ENCODE results near the gene NXPH2. TPM values are rescaled to one million over a fixed set of nuclear protein-coding genes. Genes with fewer than 3 reads are reported as not detected.
A peak's percentile ranks its signal among the peaks of the same experiment; 100 is the strongest.
"Not testable (repeated sequence)": the region's sequence is repeated elsewhere in the genome, so short reads cannot be mapped to it uniquely, and the experiment has no call there.

NXPH2 gene
- total and polyA plus RNA-seq, 9 of the 15 experiments (the other 6 are each of a cell fraction or from before 2014, with no cell fraction given): not detected

- H3K9me3 ChIP-seq (replicated peaks; ENCODE audit: control insufficient read depth, insufficient read depth, low read depth, low read length); H3K27me3 ChIP-seq (ENCODE audit: control insufficient read depth in 2 of 2, insufficient read depth in 2 of 2, low read length in 2 of 2); H2AFZ ChIP-seq (ENCODE audit: low read depth, low read length); POLR2A ChIA-PET; H3K4me1 ChIP-seq (replicated peaks in 1 of 2; ENCODE audit: control insufficient read depth in 2 of 2, insufficient read depth in 2 of 2, low read length in 2 of 2); BruUV-seq (replicated peaks); H3K79me2 ChIP-seq (ENCODE audit: control insufficient read depth, insufficient read depth, low read length); DNase-seq (ENCODE audit: extremely low read depth in 1 of 4, low spot score in 3 of 4); FAIRE-seq; intact Hi-C loops (cut with micrococcal nuclease); H4K20me1 ChIP-seq (replicated peaks; ENCODE audit: control insufficient read depth, insufficient read depth, low read length); CTCF ChIA-PET (ENCODE audit: low intra/inter-chr PET ratio); ATAC-seq; H3K36me3 ChIP-seq (ENCODE audit: control insufficient read depth, insufficient read depth, low read length); H3K9me1 ChIP-seq (ENCODE audit: control insufficient read depth, insufficient read depth, low read length); in situ Hi-C loops (cut with MboI); H3K27ac ChIP-seq (ENCODE audit: extremely low read depth, low read depth, low read length); H3K4me2 ChIP-seq (ENCODE audit: insufficient read depth, low read length); H3K9ac ChIP-seq (ENCODE audit: insufficient read depth in 1 of 2, low read depth in 2 of 2, low read length in 2 of 2); H3K4me3 ChIP-seq: not testable (repeated sequence)
- TF ChIP-seq ZNF431 (CRISPR knock-in tag; IDR thresholded peaks at IDR 0.05) (peak; percentile 79), ZNF707 (CRISPR knock-in tag; conservative IDR thresholded peaks at IDR 0.05) (peak; percentile 75)
- 0% methylated on average over 3 of the region's 3 CpGs for WGBS (ENCODE audit: insufficient coverage, low coverage, missing lambda C conversion rate)
Observed at GRCh38 chr2:138737009-138737554, 43.1 kb downstream of the NXPH2 start.

- Histone ChIP-seq H3K36me3 (ENCODE audit: control insufficient read depth, insufficient read depth, low read length) (no peaks in the 10 kb centered on the region), H3K27ac (ENCODE audit: extremely low read depth, low read depth, low read length) (no peak overlapping the region), H3K9me1 (ENCODE audit: control insufficient read depth, insufficient read depth, low read length) (no peaks in the 10 kb centered on the region), H3K4me1 (replicated peaks in 1 of 2; ENCODE audit: control insufficient read depth in 2 of 2, insufficient read depth in 2 of 2, low read length in 2 of 2) (no peaks in the 10 kb centered on the region; a peak in 1 of 5 replicates), H3K4me2 (ENCODE audit: insufficient read depth, low read length) (no peak overlapping the region), H3K9ac (ENCODE audit: insufficient read depth in 1 of 2, low read depth in 2 of 2, low read length in 2 of 2) (no peak overlapping the region), H2AFZ (ENCODE audit: low read depth, low read length) (no peak overlapping the region), H4K20me1 (replicated peaks; ENCODE audit: control insufficient read depth, insufficient read depth, low read length) (no peaks in the 10 kb centered on the region), H3K79me2 (ENCODE audit: control insufficient read depth, insufficient read depth, low read length) (no peaks in the 10 kb centered on the region), H3K27me3 (ENCODE audit: control insufficient read depth in 2 of 2, insufficient read depth in 2 of 2, low read length in 2 of 2) (no peaks in the 10 kb centered on the region), H3K4me3 (no peak overlapping the region), H3K9me3 (replicated peaks; ENCODE audit: control insufficient read depth, insufficient read depth, low read depth, low read length) (no peaks in the 10 kb centered on the region)
- in situ Hi-C loops (cut with MboI): no loop called here
- TF ChIP-seq MAZ (CRISPR knock-in tag; conservative IDR thresholded peaks at IDR 0.05 in 1 of 2, IDR thresholded peaks at IDR 0.05 in 1 of 2) (no peak), ZNF316 (IDR thresholded peaks at IDR 0.05) (peak; percentile 18; the same call in 1 of the 2 replicates), HDGF (IDR thresholded peaks at IDR 0.05) (no peak)
- intact Hi-C loops (cut with micrococcal nuclease): no loop called here
- ChIA-PET POLR2A (no interaction called here), CTCF (ENCODE audit: low intra/inter-chr PET ratio) (no interaction called here)
- WGBS (ENCODE audit: insufficient coverage, low coverage, missing lambda C conversion rate): 0% methylated on average over 1 of the region's 1 CpG
- no peak for ATAC-seq
- FAIRE-seq: no peak
- BruUV-seq (replicated peaks): no TSS peak
- DNase-seq (ENCODE audit: extremely low read depth in 1 of 4, low spot score in 3 of 4): no peak
Observed at GRCh38 chr2:138732651-138733050, 47.5 kb downstream of the NXPH2 start.
